ENCODE results near the gene KRTAP10-11.
"Not testable (repeated sequence)": the region's sequence is repeated elsewhere in the genome, so short reads cannot be mapped to it uniquely, and the experiment has no call there.

Gene KRTAP10-11
- total RNA-seq: 0 reads per million in 2 donors

DNA sequence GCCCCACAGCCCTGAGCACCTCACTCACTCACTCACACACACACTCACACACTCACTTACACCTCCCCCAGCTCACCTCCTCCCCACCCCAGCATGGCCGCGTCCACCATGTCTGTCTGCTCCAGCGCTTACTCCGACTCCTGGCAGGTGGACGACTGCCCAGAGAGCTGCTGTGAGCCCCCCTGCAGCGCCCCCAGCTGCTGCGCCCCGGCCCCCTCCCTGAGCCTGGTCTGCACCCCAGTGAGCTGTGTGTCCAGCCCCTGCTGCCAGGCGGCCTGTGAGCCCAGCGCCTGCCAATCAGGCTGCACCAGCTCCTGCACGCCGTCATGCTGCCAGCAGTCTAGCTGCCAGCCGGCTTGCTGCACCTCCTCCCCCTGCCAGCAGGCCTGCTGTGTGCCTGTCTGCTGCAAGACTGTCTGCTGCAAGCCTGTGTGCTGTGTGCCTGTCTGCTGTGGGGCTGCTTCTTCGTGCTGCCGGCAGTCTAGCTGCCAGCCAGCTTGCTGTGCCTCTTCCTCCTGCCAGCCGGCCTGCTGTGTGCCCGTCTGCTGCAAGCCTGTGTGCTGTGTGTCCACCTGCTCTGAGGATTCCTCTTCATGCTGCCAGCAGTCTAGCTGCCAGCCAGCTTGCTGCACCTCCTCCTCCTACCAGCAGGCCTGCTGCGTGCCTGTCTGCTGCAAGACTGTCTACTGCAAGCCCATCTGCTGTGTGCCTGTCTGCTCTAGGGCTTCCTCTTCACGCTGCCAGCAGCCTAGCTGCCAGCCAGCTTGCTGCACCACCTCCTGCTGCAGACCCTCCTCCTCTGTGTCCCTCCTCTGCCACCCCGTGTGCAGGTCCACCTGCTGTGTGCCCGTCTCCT, at the start of gene KRTAP10-11:
Gene KRTAP10-11 (plus strand): TSS at position 49 of the 856 bp plus-strand sequence. CDS start 45 bp downstream, at position 94.
- DNase-seq: not testable (repeated sequence)

GRCh38 chr21:44598061-44598460, 48.2 kb upstream of the KRTAP10-11 start:
- DNase-seq: no peak

DNA sequence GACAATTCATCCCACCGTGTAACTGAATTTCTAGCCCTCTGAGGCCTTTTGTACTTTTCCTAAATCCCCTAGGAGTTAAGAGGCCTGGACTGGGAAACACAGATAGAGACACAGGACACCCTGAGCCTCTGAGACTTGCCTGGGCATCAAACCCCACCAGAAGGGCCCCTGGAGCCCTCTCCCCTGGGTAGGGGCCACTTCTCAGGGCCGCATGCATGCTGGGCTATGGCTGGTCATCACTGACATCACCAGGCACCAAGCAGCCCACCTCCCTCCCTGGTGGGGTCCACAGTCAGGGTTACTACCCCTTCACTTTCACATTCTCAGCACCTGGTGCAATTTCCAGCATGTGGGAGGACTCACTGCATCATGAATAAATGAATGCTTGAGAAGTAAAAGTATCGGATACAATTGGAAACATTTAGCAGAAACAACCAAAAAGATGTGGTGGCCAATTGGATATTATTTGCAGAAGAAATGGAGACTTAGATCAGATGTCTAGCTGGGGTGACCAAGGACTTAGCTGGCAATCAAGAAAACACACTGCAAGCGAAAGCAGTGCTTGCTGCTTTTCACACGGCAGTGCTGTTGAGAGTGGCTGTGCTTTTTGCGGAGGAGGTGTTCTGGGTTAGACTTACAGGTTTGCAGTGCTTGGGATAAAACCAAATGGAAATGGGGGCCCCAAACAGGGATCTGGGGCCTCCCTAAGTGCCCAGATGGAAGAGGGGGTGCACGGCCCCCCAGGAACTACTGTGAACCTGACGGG, 46.8 kb upstream of the KRTAP10-11 start:
- DNase-seq: no peak

DNA sequence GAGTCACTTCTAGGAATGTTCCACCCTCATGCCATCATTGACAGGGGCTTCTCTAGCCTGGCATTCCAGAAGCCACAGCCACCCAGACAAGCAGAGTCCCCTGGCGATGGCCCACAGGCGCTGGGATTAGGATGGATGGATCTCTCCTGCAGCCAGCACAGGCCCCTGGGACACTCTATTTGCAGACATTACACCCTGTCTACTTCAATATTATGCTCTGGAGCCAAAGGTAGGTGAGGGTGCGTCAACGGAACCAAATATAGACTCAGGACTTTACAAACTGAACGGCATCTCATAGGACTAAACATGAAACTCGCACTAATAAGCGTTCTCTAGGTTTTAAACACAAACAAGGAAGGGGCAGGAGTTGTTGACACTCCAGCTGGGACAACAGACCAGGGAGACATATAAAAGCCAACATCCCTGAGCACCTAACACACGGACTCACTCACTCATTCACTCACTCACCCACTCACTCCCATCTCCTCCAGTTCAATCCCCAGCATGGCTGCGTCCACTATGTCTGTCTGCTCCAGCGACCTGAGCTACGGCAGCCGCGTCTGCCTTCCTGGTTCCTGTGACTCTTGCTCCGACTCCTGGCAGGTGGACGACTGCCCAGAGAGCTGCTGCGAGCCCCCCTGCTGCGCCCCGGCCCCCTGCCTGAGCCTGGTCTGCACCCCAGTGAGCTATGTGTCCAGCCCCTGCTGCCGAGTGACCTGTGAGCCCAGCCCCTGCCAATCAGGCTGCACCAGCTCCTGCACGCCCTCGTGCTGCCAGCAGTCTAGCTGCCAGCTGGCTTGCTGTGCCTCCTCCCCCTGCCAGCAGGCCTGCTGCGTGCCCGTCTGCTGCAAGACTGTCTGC, 45.9 kb upstream of the KRTAP10-11 start, which contains the start of gene KRTAP10-7:
Gene KRTAP10-7 (plus strand): TSS at position 480 of the 861 bp plus-strand sequence. CDS start 25 bp downstream, at position 505.
- DNase-seq: not testable (repeated sequence)

- DNase-seq: not testable (repeated sequence)
Measured at GRCh38 chr21:44601091-44601490, 45.1 kb upstream of the KRTAP10-11 start.

DNA sequence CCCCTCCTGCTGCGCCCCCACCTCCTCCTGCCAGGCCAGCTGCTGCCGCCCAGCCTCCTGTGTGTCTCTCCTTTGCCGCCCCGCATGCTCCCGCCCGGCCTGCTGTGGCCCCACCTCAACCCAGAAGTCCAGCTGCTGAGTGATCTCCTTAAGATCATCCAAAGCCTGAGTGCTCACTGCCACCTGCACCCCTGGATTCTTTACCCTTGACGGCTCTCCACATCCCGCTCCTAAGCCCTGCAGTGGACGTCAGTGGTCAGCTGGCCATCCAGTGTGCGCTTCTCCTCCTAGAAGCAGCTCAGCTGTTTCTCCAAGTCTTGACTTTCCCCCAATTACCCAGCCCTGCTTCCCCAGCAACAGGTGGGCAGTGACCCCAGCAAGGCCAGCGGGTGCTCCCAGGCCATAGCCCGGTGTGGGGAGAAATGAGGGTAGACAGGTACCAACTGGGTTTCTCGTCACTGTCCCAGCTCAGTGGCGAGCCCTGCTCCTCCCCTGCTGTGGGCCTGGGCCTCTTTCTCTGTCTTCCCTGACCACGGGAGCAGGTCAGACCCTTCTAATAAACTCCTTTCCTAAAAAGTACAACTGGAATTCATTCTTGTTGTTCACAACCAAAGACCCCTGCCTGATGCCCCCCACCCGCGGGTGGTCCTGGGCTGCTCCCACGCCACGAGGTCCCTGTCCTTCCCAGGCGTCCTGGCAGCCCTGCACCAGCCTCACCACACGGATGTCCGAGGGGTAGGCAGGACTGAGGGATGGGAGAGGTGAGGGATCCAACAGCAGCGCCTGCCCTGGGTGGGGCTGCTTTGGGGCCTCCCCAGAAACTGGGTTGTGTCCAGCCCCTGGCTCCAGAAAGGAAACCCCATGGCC, 44.4 kb upstream of the KRTAP10-11 start:
- no peak for DNase-seq

DNA sequence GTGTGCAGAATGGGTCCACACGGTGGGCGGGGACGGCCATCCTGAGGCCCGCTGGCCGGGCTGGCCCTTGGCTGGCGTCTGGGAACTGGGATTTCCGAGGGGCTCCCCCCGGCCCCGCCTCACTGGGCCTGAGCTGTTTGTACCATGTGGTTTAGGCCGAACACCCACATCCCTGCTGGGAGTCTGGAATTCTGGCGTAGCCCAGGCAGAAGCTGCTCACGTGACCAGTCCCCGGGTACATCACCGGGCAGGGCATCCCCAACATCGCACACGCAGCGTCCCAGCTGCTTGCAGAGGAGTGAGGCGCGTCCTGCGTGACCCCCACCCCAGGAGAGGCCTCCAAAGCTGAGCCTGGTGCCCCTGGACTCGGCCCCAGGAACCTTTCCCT, 43.8 kb upstream of the KRTAP10-11 start:
- no peak for DNase-seq

- DNase-seq: no peak
Measured at GRCh38 chr21:44603109-44603875, 42.9 kb upstream of the KRTAP10-11 start.

GRCh38 chr21:44603911-44604310, 42.3 kb upstream of the KRTAP10-11 start:
- no peak for DNase-seq

- DNase-seq: no peak
Measured at GRCh38 chr21:44606495-44606894, 39.7 kb upstream of the KRTAP10-11 start.

DNA sequence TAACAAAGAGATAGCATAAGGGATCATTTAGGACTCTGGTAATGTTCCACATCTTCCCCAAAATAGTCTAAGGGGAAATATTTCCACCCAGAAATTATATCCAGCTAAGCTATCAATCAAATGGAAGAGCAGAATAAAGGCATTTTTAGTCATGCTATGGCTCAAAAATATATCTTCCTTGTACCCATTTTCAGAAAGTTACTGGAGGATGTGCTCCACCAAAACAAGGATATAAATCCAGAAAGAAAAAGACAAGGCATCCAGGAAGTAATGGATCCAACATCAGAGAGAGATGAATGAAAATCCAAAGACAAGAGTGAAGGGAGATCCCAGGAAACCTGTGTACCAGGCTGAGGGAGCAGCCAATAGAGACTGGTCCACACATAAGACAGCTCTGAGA, 37.0 kb upstream of the KRTAP10-11 start:
- DNase-seq: no peak

- not testable (repeated sequence) for DNase-seq
Measured at GRCh38 chr21:44610157-44610843, 35.9 kb upstream of the KRTAP10-11 start.

DNA sequence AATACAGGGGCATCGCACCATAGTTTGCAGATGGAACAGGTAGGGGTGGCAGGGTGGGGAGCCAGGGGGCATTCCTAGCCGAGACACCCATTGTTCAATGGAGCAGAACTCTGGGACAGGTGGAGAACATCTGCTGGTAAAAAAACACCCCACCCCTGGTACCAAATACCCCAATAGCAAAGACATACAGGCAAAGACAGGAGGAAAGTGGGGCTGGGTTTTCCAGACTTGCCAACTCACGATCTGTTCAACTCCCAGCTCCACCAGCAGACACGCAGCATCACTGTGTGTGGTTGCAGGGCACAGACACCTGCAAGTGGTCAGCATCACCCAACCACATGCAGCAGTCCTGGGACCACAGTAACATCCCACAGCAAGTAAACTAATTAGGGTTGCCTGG, 34.7 kb upstream of the KRTAP10-11 start:
- no peak for DNase-seq

GRCh38 chr21:44612029-44612486, 34.2 kb upstream of the KRTAP10-11 start, which contains the start of gene KRTAP10-8:
KRTAP10-8 (plus strand) TSS chr21:44612079; CDS start chr21:44612101, 22 bp downstream.
- DNase-seq: no peak

GRCh38 chr21:44612669-44613229, 33.5 kb upstream of the KRTAP10-11 start:
- DNase-seq: no peak

GRCh38 chr21:44613386-44614155, 32.6 kb upstream of the KRTAP10-11 start:
- DNase-seq: no peak

- no peak for DNase-seq
Measured at GRCh38 chr21:44614161-44614631, 32.0 kb upstream of the KRTAP10-11 start.

- DNase-seq: no peak
Measured at GRCh38 chr21:44614961-44615391, 31.2 kb upstream of the KRTAP10-11 start.

All from T-helper 2 cell (primary cell).